Hepatocyte (in vitro differentiated cells): Measurements from ENCODE around the gene C16orf96.

Experiments
- CTCF ChIP-seq: fragments of 200-600 bp; sonication (generic); IDR thresholded peaks from 2 replicates; pipeline ENCODE4 v1.5.1; 2016; ENCODE audit warnings: antibody characterized with exemption, mild to moderate bottlenecking; ENCODE audit not compliant: poor library complexity
- EZH2 ChIP-seq: fragments of 200-600 bp; sonication (generic); IDR thresholded peaks from 2 replicates; pipeline ENCODE4 v1.6.1; 2016; ENCODE audit warnings: antibody characterized with exemption, mild to moderate bottlenecking, borderline replicate concordance
- EZH2phosphoT487 ChIP-seq: fragments of 200-600 bp; sonication (generic); IDR thresholded peaks from one replicate; pipeline ENCODE4 v1.6.1; 2018; ENCODE audit warnings: antibody characterized with exemption, mild to moderate bottlenecking, low read depth, moderate library complexity; ENCODE audit not compliant: unreplicated experiment, severe bottlenecking

GRCh38 chr16:4534151-4534790 is 21.9 kb upstream of the C16orf96 start:
- TF ChIP-seq EZH2 (no peak), CTCF (no peak), EZH2phosphoT487 (no peak)
